Epithelial cell of prostate (primary cell): ENCODE measurements around the gene CORIN.
"Not testable (repeated sequence)": the region's sequence is repeated elsewhere in the genome, so short reads cannot be mapped to it uniquely, and the experiment has no call there.

Source experiments
- DNase-seq: peaks from one replicate; pipeline ENCODE4 v3.0.0-alpha.2; 2011; ENCODE audit warnings: low read depth, low spot score
- H3K27ac ChIP-seq: fragments of 450-650 bp; 2 replicates; pipeline ENCODE4 v1.5.1; 2017; ENCODE audit warnings: mild to moderate bottlenecking

The CORIN gene

GRCh38 chr4:47703956-47704355, 133.9 kb downstream of the CORIN start:
- H3K27ac ChIP-seq = no peak overlapping the region
- no peak for DNase-seq

GRCh38 chr4:47703008-47703407, 134.9 kb downstream of the CORIN start:
- DNase-seq = no peak
- H3K27ac ChIP-seq = no peak overlapping the region

GRCh38 chr4:47701286-47701685, 136.6 kb downstream of the CORIN start:
- no peak overlapping the region for H3K27ac ChIP-seq
- DNase-seq = no peak

- no peak overlapping the region for H3K27ac ChIP-seq
- DNase-seq = no peak
These were observed 139.0 kb downstream of the CORIN start for GRCh38 chr4:47698837-47699236.

GRCh38 chr4:47696823-47697222, 141.0 kb downstream of the CORIN start:
- H3K27ac ChIP-seq = no peak overlapping the region
- no peak for DNase-seq

GRCh38 chr4:47695260-47695659, 142.6 kb downstream of the CORIN start:
- DNase-seq = no peak
- no peak overlapping the region for H3K27ac ChIP-seq

GRCh38 chr4:47694322-47694721, 143.5 kb downstream of the CORIN start:
- H3K27ac ChIP-seq = no peak overlapping the region
- no peak for DNase-seq

- DNase-seq = no peak
- no peak overlapping the region for H3K27ac ChIP-seq
These were observed 145.2 kb downstream of the CORIN start for GRCh38 chr4:47692691-47693090.

GRCh38 chr4:47691757-47692383, 146.0 kb downstream of the CORIN start:
- DNase-seq, H3K27ac ChIP-seq: not testable (repeated sequence)

- no peak for DNase-seq
- H3K27ac ChIP-seq = no peak overlapping the region
These were observed 147.3 kb downstream of the CORIN start for GRCh38 chr4:47690611-47691010.

- no peak overlapping the region for H3K27ac ChIP-seq
- DNase-seq = no peak
These were observed 151.5 kb downstream of the CORIN start for GRCh38 chr4:47686294-47686872.

- no peak overlapping the region for H3K27ac ChIP-seq
- no peak for DNase-seq
These were observed 162.1 kb downstream of the CORIN start for GRCh38 chr4:47675806-47676205.

- peak; percentile 27 for DNase-seq
- no peak overlapping the region for H3K27ac ChIP-seq
These were observed 163.7 kb downstream of the CORIN start for GRCh38 chr4:47674144-47674543.

GRCh38 chr4:47672696-47673095, 165.2 kb downstream of the CORIN start:
- DNase-seq = no peak
- H3K27ac ChIP-seq = no peak overlapping the region

GRCh38 chr4:47669946-47670345, 167.9 kb downstream of the CORIN start:
- no peak overlapping the region for H3K27ac ChIP-seq
- DNase-seq = no peak

- peak; percentile 8 for DNase-seq
- H3K27ac ChIP-seq = no peak overlapping the region
These were observed 169.0 kb downstream of the CORIN start for GRCh38 chr4:47668810-47669408.

GRCh38 chr4:47668256-47668655, 169.6 kb downstream of the CORIN start:
- no peak for DNase-seq
- H3K27ac ChIP-seq = no peak overlapping the region

- no peak for DNase-seq
- H3K27ac ChIP-seq = no peak overlapping the region
These were observed 170.3 kb downstream of the CORIN start for GRCh38 chr4:47667552-47667951.

GRCh38 chr4:47664051-47664826, 173.6 kb downstream of the CORIN start:
- no peak for DNase-seq
- no peak overlapping the region for H3K27ac ChIP-seq

- no peak for DNase-seq
- H3K27ac ChIP-seq = no peak overlapping the region
These were observed 174.9 kb downstream of the CORIN start for GRCh38 chr4:47662975-47663374.

GRCh38 chr4:47661741-47662140, 176.1 kb downstream of the CORIN start:
- H3K27ac ChIP-seq = no peak overlapping the region
- no peak for DNase-seq
